Ectodermal cell (in vitro differentiated cells): ENCODE measurements around the gene TBC1D14.
"Not testable (repeated sequence)": the region's sequence is repeated elsewhere in the genome, so short reads cannot be mapped to it uniquely, and the experiment has no call there.

Source experiments
- H3K27ac ChIP-seq: 2 replicates; pipeline ENCODE4 v1.7.0; 2013; ENCODE audit warnings: mild to moderate bottlenecking, low read depth, low read length; ENCODE audit not compliant: insufficient read depth, poor library complexity, severe bottlenecking
- H3K27me3 ChIP-seq: 2 replicates; pipeline ENCODE4 v1.7.0; 2013; ENCODE audit warnings: mild to moderate bottlenecking, low read length; ENCODE audit not compliant: insufficient read depth, control insufficient read depth, poor library complexity, severe bottlenecking
- H3K36me3 ChIP-seq: one replicate; pipeline ENCODE4 v1.7.0; 2013; ENCODE audit warnings: low read length; ENCODE audit not compliant: control insufficient read depth, insufficient read depth
- H3K4me1 ChIP-seq: one replicate; pipeline ENCODE4 v1.7.0; 2013; ENCODE audit warnings: low read length; ENCODE audit not compliant: control insufficient read depth, insufficient read depth
- H3K4me3 ChIP-seq: 2 replicates; pipeline ENCODE4 v1.7.0; 2013; ENCODE audit warnings: low read depth, low read length, control low read depth; ENCODE audit not compliant: insufficient read depth
- H3K9me3 ChIP-seq: 2 replicates; pipeline ENCODE4 v1.7.0; 2013; ENCODE audit warnings: mild to moderate bottlenecking, low read length, moderate library complexity; ENCODE audit not compliant: control insufficient read depth
- WGBS, 2 experiments: methylation state at CpG; one replicate each; pipeline ENCODE4 v1.1.7; 2013; ENCODE audit warnings: missing lambda C conversion rate in 2 of 2; 5-methylcytosine and 5-hydroxymethylcytosine counted together

The TBC1D14 gene

GRCh38 chr4:6969826-6970800, 60.5 kb downstream of the TBC1D14 start:
- Histone ChIP-seq H3K36me3 (no peaks in the 10 kb centered on the region), H3K4me3 (no peak overlapping the region), H3K27me3 (no peaks in the 10 kb centered on the region), H3K4me1 (peaks cover 9% of the 10 kb centered on the region), H3K27ac (no peak overlapping the region), H3K9me3 (no peaks in the 10 kb centered on the region)
- WGBS, 2 experiments: 91% methylated on average over 18 of the region's 18 CpGs

GRCh38 chr4:6971536-6972374, 62.1 kb downstream of the TBC1D14 start:
- no peaks in the 10 kb centered on the region for H3K36me3 ChIP-seq
- WGBS, 2 experiments: 92 to 94% methylated on average over 15 to 16 of the region's 16 CpGs
- H3K9me3 ChIP-seq: no peaks in the 10 kb centered on the region
- H3K4me1 ChIP-seq: peaks cover 9% of the 10 kb centered on the region
- no peaks in the 10 kb centered on the region for H3K27me3 ChIP-seq
- H3K27ac ChIP-seq: no peak overlapping the region
- no peak overlapping the region for H3K4me3 ChIP-seq

- WGBS, 2 experiments: 87 to 89% methylated on average over 8 of the region's 8 CpGs
- Histone ChIP-seq H3K27ac (no peak overlapping the region), H3K9me3 (no peaks in the 10 kb centered on the region), H3K27me3 (no peaks in the 10 kb centered on the region), H3K36me3 (no peaks in the 10 kb centered on the region), H3K4me1 (peaks cover 9% of the 10 kb centered on the region), H3K4me3 (no peak overlapping the region)
Observed at GRCh38 chr4:6972375-6972650, 62.7 kb downstream of the TBC1D14 start.

DNA sequence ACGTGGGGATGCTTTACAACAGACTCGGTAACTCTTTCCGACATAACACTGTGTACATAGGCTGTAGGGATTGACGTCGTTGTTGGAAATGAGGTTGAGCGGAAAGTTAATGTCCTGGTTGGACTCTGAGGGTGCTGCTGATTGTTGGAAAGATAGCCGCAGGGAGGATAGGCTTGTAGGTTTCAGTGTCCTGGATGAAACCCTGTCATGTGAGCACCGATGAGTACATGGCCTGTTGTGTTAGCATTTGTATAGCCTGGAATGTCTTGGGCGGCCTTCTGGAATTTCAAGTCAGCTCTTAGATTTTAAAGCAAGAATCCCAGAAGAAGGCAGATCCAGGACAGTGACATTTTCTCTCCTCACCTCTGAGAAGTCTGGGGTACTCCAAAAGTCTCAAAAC, 63.3 kb downstream of the TBC1D14 start:
- H3K27me3 ChIP-seq: no peaks in the 10 kb centered on the region
- H3K4me1 ChIP-seq: peaks cover 9% of the 10 kb centered on the region
- H3K27ac ChIP-seq: no peak overlapping the region
- WGBS, 2 experiments: 23 to 28% methylated on average over 9 of the region's 9 CpGs
- H3K9me3 ChIP-seq: no peaks in the 10 kb centered on the region
- H3K4me3 ChIP-seq: no peak overlapping the region
- H3K36me3 ChIP-seq: no peaks in the 10 kb centered on the region

DNA sequence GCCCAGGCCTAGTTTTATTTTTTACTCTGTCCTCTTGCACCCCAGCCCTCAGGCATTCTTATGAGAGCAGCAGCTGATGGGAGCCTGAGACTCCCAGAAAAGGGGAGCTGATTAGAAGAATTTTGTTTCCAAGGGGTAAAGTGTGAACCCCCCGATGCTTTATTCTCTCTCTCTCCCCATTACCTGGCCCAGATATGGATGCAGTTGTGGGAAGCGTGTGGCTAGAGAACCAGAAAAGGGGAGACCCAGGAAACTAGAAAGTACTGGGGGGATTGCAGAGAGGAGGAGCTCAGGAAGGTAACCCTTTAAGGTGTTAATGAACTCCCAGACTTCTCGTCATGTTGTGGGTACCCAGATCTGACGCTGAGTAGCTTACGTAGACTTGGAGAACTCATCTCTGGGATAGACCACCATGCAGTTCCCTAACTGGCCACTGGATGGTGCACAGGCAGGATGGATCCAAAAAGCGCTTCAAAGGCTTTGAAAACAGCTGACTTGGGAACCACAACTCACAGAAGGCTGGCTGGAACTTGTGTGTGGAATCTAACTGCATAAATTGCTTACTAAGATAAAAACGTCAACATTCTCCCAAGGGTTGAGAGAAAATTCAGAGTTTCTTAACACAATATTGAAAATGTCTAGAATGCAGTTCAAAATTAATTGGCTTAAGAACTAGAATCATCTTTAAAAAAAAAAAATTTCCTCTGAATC, 64.7 kb downstream of the TBC1D14 start:
- Histone ChIP-seq H3K9me3 (no peaks in the 10 kb centered on the region), H3K4me3 (no peak overlapping the region), H3K27ac (no peak overlapping the region), H3K4me1 (peaks cover 9% of the 10 kb centered on the region), H3K27me3 (no peaks in the 10 kb centered on the region), H3K36me3 (no peaks in the 10 kb centered on the region)
- 47 to 55% methylated on average over 6 to 7 of the region's 7 CpGs for WGBS, 2 experiments

- not testable (repeated sequence) for H3K4me3 ChIP-seq, H3K9me3 ChIP-seq, H3K4me1 ChIP-seq, H3K36me3 ChIP-seq, H3K27ac ChIP-seq, H3K27me3 ChIP-seq
- WGBS, 2 experiments: 97 to 98% methylated on average over 21 to 22 of the region's 33 CpGs
Observed at GRCh38 chr4:6977846-6978245, 68.2 kb downstream of the TBC1D14 start.

GRCh38 chr4:6983544-6984142, 74.0 kb downstream of the TBC1D14 start:
- Histone ChIP-seq H3K4me3 (no peak overlapping the region), H3K9me3 (no peaks in the 10 kb centered on the region), H3K4me1 (peaks cover 19% of the 10 kb centered on the region), H3K27ac (no peak overlapping the region), H3K27me3 (no peaks in the 10 kb centered on the region), H3K36me3 (no peaks in the 10 kb centered on the region)
- WGBS, 2 experiments: 90 to 94% methylated on average over 4 of the region's 4 CpGs

- Histone ChIP-seq H3K27me3 (no peaks in the 10 kb centered on the region), H3K27ac (no peak overlapping the region), H3K4me1 (peaks cover 23% of the 10 kb centered on the region), H3K4me3 (no peak overlapping the region), H3K36me3 (no peaks in the 10 kb centered on the region), H3K9me3 (no peaks in the 10 kb centered on the region)
- 91 to 93% methylated on average over 12 to 13 of the region's 13 CpGs for WGBS, 2 experiments
Observed at GRCh38 chr4:6984612-6985425, 75.2 kb downstream of the TBC1D14 start.

GRCh38 chr4:6986072-6986780, 76.6 kb downstream of the TBC1D14 start:
- Histone ChIP-seq H3K4me3 (peak overlapping the region; percentile 91), H3K27me3 (no peaks in the 10 kb centered on the region), H3K27ac (peak overlapping the region; percentile 72), H3K36me3 (no peaks in the 10 kb centered on the region), H3K9me3 (no peaks in the 10 kb centered on the region), H3K4me1 (peaks cover 24% of the 10 kb centered on the region)
- WGBS, 2 experiments: 9% methylated on average over 28 of the region's 28 CpGs
